Measurements from ENCODE around the gene HIC2.
"Not testable (repeated sequence)": the region's sequence is repeated elsewhere in the genome, so short reads cannot be mapped to it uniquely, and the experiment has no call there.

The HIC2 gene

GRCh38 chr22:21417227-21417746, at the start of gene HIC2:
HIC2 (plus strand) TSS chr22:21417371; CDS start chr22:21442832, 25,461 bp downstream.
- in situ Hi-C loops (cut with HindIII; ENCODE audit: low sequenced_read_pairs), result not testable (repeated sequence)

- in situ Hi-C loops (cut with HindIII; ENCODE audit: low sequenced_read_pairs), result not testable (repeated sequence)
Measured at GRCh38 chr22:21368603-21369310, 48.4 kb upstream of the HIC2 start.

GRCh38 chr22:21375880-21376279, 41.3 kb upstream of the HIC2 start:
- in situ Hi-C loops (cut with HindIII; ENCODE audit: low sequenced_read_pairs), result not testable (repeated sequence)

- in situ Hi-C loops (cut with HindIII; ENCODE audit: low sequenced_read_pairs), result not testable (repeated sequence)
Measured at GRCh38 chr22:21383701-21384467, 33.3 kb upstream of the HIC2 start, which contains the start of gene RIMBP3B. RIMBP3B (plus strand) TSS chr22:21383751; CDS start chr22:21383859, 108 bp downstream.

GRCh38 chr22:21384468-21385357, 32.5 kb upstream of the HIC2 start:
- in situ Hi-C loops (cut with HindIII; ENCODE audit: low sequenced_read_pairs), result not testable (repeated sequence)

- in situ Hi-C loops (cut with HindIII; ENCODE audit: low sequenced_read_pairs), result not testable (repeated sequence)
Measured at GRCh38 chr22:21389480-21389879, 27.7 kb upstream of the HIC2 start.

GRCh38 chr22:21390013-21390412, 27.2 kb upstream of the HIC2 start:
- in situ Hi-C loops (cut with HindIII; ENCODE audit: low sequenced_read_pairs), result not testable (repeated sequence)

GRCh38 chr22:21394613-21395012, 22.6 kb upstream of the HIC2 start:
- in situ Hi-C loops (cut with HindIII; ENCODE audit: low sequenced_read_pairs), result not testable (repeated sequence)

GRCh38 chr22:21401197-21401969, 15.8 kb upstream of the HIC2 start:
- in situ Hi-C loops (cut with HindIII; ENCODE audit: low sequenced_read_pairs), result not testable (repeated sequence)

GRCh38 chr22:21402763-21403314, 14.3 kb upstream of the HIC2 start:
- in situ Hi-C loops (cut with HindIII; ENCODE audit: low sequenced_read_pairs), result not testable (repeated sequence)

GRCh38 chr22:21407139-21407538, 10.0 kb upstream of the HIC2 start:
- in situ Hi-C loops (cut with HindIII; ENCODE audit: low sequenced_read_pairs), result not testable (repeated sequence)

GRCh38 chr22:21407792-21408191, 9.4 kb upstream of the HIC2 start:
- in situ Hi-C loops (cut with HindIII; ENCODE audit: low sequenced_read_pairs), result not testable (repeated sequence)

GRCh38 chr22:21416375-21416774, 796 bp upstream of the HIC2 start:
- in situ Hi-C loops (cut with HindIII; ENCODE audit: low sequenced_read_pairs), result not testable (repeated sequence)

- in situ Hi-C loops (cut with HindIII; ENCODE audit: low sequenced_read_pairs), result not testable (repeated sequence)
Measured at GRCh38 chr22:21417853-21418252, 682 bp downstream of the HIC2 start.

GRCh38 chr22:21418974-21419638, 1.9 kb downstream of the HIC2 start:
- in situ Hi-C loops (cut with HindIII; ENCODE audit: low sequenced_read_pairs), result not testable (repeated sequence)

GRCh38 chr22:21420180-21420763, 3.1 kb downstream of the HIC2 start:
- in situ Hi-C loops (cut with HindIII; ENCODE audit: low sequenced_read_pairs), result not testable (repeated sequence)

- in situ Hi-C loops (cut with HindIII; ENCODE audit: low sequenced_read_pairs), result not testable (repeated sequence)
Measured at GRCh38 chr22:21424084-21424709, 7.0 kb downstream of the HIC2 start.
